Loucy (cell line): ENCODE data around the gene HYAL3.

Source experiments
- EZH2phosphoT487 ChIP-seq: fragments of 200-600 bp; IDR thresholded peaks from 2 replicates; pipeline ENCODE4 v1.6.1; 2018; ENCODE audit warnings: antibody characterized with exemption, mild to moderate bottlenecking, moderate library complexity, borderline replicate concordance
- TF ChIP-seq, protein P1 (sequence below): fragments of 200-600 bp; sonication (generic); conservative IDR thresholded peaks from 2 replicates; pipeline ENCODE4 v1.5.1; 2014; ENCODE audit warnings: mild to moderate bottlenecking, antibody characterized with exemption, low read length

DNA sequence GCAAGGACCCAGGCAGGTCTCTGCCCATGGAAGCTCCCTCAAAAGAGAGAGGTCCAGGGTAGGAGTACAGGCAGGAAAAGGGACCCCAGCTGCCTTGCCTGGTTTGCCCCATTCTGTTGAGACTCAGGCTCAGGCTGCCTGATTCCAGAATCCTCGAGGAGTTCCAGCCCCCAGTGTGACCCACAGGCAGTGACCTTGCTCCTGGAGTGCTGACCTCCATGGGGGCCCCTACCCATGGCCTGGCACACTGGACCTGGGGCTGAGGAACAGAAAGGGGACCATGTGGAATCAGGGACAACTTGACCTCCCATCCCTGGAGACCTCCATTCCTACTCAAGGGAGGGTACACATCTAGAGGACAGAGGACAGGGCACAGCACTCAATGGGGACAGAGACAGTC lies 33.6 kb downstream of the HYAL3 start:
- TF ChIP-seq, protein P1, sequence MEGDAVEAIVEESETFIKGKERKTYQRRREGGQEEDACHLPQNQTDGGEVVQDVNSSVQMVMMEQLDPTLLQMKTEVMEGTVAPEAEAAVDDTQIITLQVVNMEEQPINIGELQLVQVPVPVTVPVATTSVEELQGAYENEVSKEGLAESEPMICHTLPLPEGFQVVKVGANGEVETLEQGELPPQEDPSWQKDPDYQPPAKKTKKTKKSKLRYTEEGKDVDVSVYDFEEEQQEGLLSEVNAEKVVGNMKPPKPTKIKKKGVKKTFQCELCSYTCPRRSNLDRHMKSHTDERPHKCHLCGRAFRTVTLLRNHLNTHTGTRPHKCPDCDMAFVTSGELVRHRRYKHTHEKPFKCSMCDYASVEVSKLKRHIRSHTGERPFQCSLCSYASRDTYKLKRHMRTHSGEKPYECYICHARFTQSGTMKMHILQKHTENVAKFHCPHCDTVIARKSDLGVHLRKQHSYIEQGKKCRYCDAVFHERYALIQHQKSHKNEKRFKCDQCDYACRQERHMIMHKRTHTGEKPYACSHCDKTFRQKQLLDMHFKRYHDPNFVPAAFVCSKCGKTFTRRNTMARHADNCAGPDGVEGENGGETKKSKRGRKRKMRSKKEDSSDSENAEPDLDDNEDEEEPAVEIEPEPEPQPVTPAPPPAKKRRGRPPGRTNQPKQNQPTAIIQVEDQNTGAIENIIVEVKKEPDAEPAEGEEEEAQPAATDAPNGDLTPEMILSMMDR, result no peak
- TF ChIP-seq EZH2phosphoT487, result no peak
